HEK293 (cell line): ENCODE data around the gene DNMBP.

Experiments used
- CTCF ChIA-PET: fragments of 350-600 bp; formaldehyde crosslinking; extraction: SDS; loops from one replicate; lab custom pipeline; 2021; ENCODE audit warnings: antibody characterized with exemption; lab: Yijun Ruan, JAX
- POLR2A ChIA-PET: fragments of 300-600 bp; formaldehyde crosslinking; extraction: SDS; loops from one replicate; lab custom pipeline; 2020; ENCODE audit warnings: antibody characterized with exemption, inconsistent platforms; lab: Yijun Ruan, JAX
- H3K27ac ChIP-seq: fragments of 200-500 bp; sonication (Bioruptor generic); 2 replicates; pipeline ENCODE4 v1.5.1; 2014; ENCODE audit warnings: low read depth, low read length, control low read depth, inconsistent platforms; ENCODE audit errors: extremely low read depth
- H3K36me3 ChIP-seq, 2 experiments: fragments of 200-500 bp in 1 of 2; sonication (Bioruptor generic) in 1 of 2; 1 replicate in 1 of 2; 2 replicates in 1 of 2; pipeline ENCODE4 v1.5.1; 2014 to 2017; ENCODE audit warnings: inconsistent platforms in 2 of 2, low read length in 2 of 2; ENCODE audit not compliant: control insufficient read depth in 2 of 2, insufficient read depth in 1 of 2
- H3K4me1 ChIP-seq: fragments of 200-500 bp; sonication (Bioruptor generic); 2 replicates; pipeline ENCODE4 v1.5.1; 2014; ENCODE audit warnings: mild to moderate bottlenecking, low read length, inconsistent platforms; ENCODE audit not compliant: control insufficient read depth, insufficient read depth
- H3K4me3 ChIP-seq: 2 replicates; pipeline ENCODE4 v1.5.1; 2011; ENCODE audit warnings: low read depth, mild to moderate bottlenecking, control low read depth, low read length, moderate library complexity
- H3K9me3 ChIP-seq: fragments of 200-500 bp; sonication (Bioruptor generic); 2 replicates; pipeline ENCODE4 v1.5.1; 2014; ENCODE audit warnings: low read depth, low read length, inconsistent platforms; ENCODE audit not compliant: control insufficient read depth, insufficient read depth
- GFI1B ChIP-seq: fragments of 450-650 bp; formaldehyde crosslinking; IDR thresholded peaks from 2 replicates; pipeline ENCODE4 v1.5.1; 2016; ENCODE audit warnings: missing biosample characterization, missing genetic modification characterization
- GLI2 ChIP-seq: fragments of 450-650 bp; formaldehyde crosslinking; IDR thresholded peaks from 2 replicates; pipeline ENCODE4; 2017; ENCODE audit warnings: missing biosample characterization, missing genetic modification characterization, low read depth, borderline replicate concordance
- GLIS2 ChIP-seq: fragments of 450-650 bp; formaldehyde crosslinking; IDR thresholded peaks from 2 replicates; pipeline ENCODE4 v1.5.1; 2016; ENCODE audit warnings: missing biosample characterization, missing genetic modification characterization
- HIC1 ChIP-seq: fragments of 450-650 bp; formaldehyde crosslinking; IDR thresholded peaks from 2 replicates; pipeline ENCODE4 v1.5.1; 2016; ENCODE audit warnings: missing biosample characterization, missing genetic modification characterization
- HOXA7 ChIP-seq: sonication (generic); formaldehyde crosslinking; IDR thresholded peaks from 2 replicates; pipeline ENCODE4 v1.8.1; 2022; ENCODE audit warnings: missing genetic modification reagents, borderline replicate concordance
- IKZF3 ChIP-seq: fragments of 450-650 bp; IDR thresholded peaks from 2 replicates; pipeline ENCODE4 v1.5.0; 2018; ENCODE audit warnings: missing biosample characterization, mild to moderate bottlenecking, missing genetic modification characterization, moderate library complexity
- INSM2 ChIP-seq: fragments of 450-650 bp; formaldehyde crosslinking; IDR thresholded peaks from 2 replicates; pipeline ENCODE4 v1.5.1; 2016; ENCODE audit warnings: missing biosample characterization, missing genetic modification characterization
- SP2 ChIP-seq: fragments of 450-650 bp; formaldehyde crosslinking; IDR thresholded peaks from 2 replicates; pipeline ENCODE4 v1.5.1; 2016; ENCODE audit warnings: missing biosample characterization, missing genetic modification characterization
- ZBTB11 ChIP-seq: fragments of 450-650 bp; formaldehyde crosslinking; conservative IDR thresholded peaks from 2 replicates; pipeline ENCODE4 v1.5.1; 2016; ENCODE audit warnings: low read depth, missing biosample characterization, missing genetic modification characterization
- ZBTB17 ChIP-seq: fragments of 450-650 bp; formaldehyde crosslinking; IDR thresholded peaks from 2 replicates; pipeline ENCODE4 v1.5.1; 2016; ENCODE audit warnings: missing biosample characterization, missing genetic modification characterization
- ZBTB44 ChIP-seq: fragments of 450-650 bp; IDR thresholded peaks from 2 replicates; pipeline ENCODE4 v1.5.1; 2018; ENCODE audit warnings: missing biosample characterization, mild to moderate bottlenecking, missing genetic modification characterization
- ZNF10 ChIP-seq: fragments of 450-650 bp; formaldehyde crosslinking; IDR thresholded peaks from 2 replicates; pipeline ENCODE4 v1.5.1; 2017; ENCODE audit warnings: missing biosample characterization, missing genetic modification characterization
- ZNF121 ChIP-seq: fragments of 450-650 bp; formaldehyde crosslinking; IDR thresholded peaks from 2 replicates; pipeline ENCODE4 v1.5.1; 2016; ENCODE audit warnings: missing biosample characterization, missing genetic modification characterization
- ZNF223 ChIP-seq: fragments of 450-650 bp; formaldehyde crosslinking; IDR thresholded peaks from 2 replicates; pipeline ENCODE4 v1.5.1; 2016; ENCODE audit warnings: missing biosample characterization, missing genetic modification characterization
- ZNF266 ChIP-seq: fragments of 450-650 bp; formaldehyde crosslinking; IDR thresholded peaks from 2 replicates; pipeline ENCODE4 v1.5.1; 2016; ENCODE audit warnings: missing biosample characterization, missing genetic modification characterization, low read depth
- ZNF335 ChIP-seq: fragments of 450-650 bp; formaldehyde crosslinking; conservative IDR thresholded peaks from 2 replicates; pipeline ENCODE4 v1.5.1; 2016; ENCODE audit warnings: missing biosample characterization, missing genetic modification characterization
- ZNF341 ChIP-seq: fragments of 450-650 bp; formaldehyde crosslinking; IDR thresholded peaks from 2 replicates; pipeline ENCODE4; 2016; ENCODE audit warnings: low read depth, missing biosample characterization, missing genetic modification characterization
- ZNF792 ChIP-seq: fragments of 450-650 bp; formaldehyde crosslinking; IDR thresholded peaks from 2 replicates; pipeline ENCODE4 v1.5.1; 2016; ENCODE audit warnings: missing biosample characterization, missing genetic modification characterization
- ZNF830 ChIP-seq: fragments of 450-650 bp; IDR thresholded peaks from 2 replicates; pipeline ENCODE4 v1.5.0; 2018; ENCODE audit warnings: missing biosample characterization, missing genetic modification characterization, low read depth, mild to moderate bottlenecking, moderate library complexity
- ZNF843 ChIP-seq: fragments of 450-650 bp; formaldehyde crosslinking; IDR thresholded peaks from 2 replicates; pipeline ENCODE4 v1.5.1; 2016; ENCODE audit warnings: missing biosample characterization, missing genetic modification characterization
- ZSCAN30 ChIP-seq: fragments of 450-650 bp; IDR thresholded peaks from 2 replicates; pipeline ENCODE4 v1.5.1; 2018; ENCODE audit warnings: missing biosample characterization, mild to moderate bottlenecking, missing genetic modification characterization, moderate library complexity

Gene DNMBP

GRCh38 chr10:100019787-100020141 lies 10.0 kb upstream of the DNMBP start:
- TF ChIP-seq ZBTB17 (tag by site-specific recombination) (no peak), ZNF341 (tag by site-specific recombination) (peak; percentile 91)
- CTCF ChIA-PET = interaction anchor here (1.8 to 3.9 kb wide), 2 partner anchors 9 to 26 kb away, joined by 10 to 18 read pairs; partner anchors contain the start of gene DNMBP
- Histone ChIP-seq H3K4me1 (peaks cover 4% of the 10 kb centered on the region; the same call in 1 of the 2 replicates), H3K9me3 (no peaks in the 10 kb centered on the region), H3K36me3 (no peaks in the 10 kb centered on the region), H3K27ac (no peak overlapping the region), H3K4me3 (no peak overlapping the region)
- POLR2A ChIA-PET = no interaction called here

GRCh38 chr10:100014071-100014762 lies 4.5 kb upstream of the DNMBP start:
- TF ChIP-seq ZNF10 (tag by site-specific recombination) (no peak), ZNF121 (tag by site-specific recombination) (0 out of 2 replicates have a peak, but pooled peaks have one; percentile 20)
- no peaks in the 10 kb centered on the region for H3K9me3 ChIP-seq
- H3K4me3 ChIP-seq = no peak overlapping the region
- no peaks in the 10 kb centered on the region for H3K4me1 ChIP-seq
- H3K36me3 ChIP-seq = no peaks in the 10 kb centered on the region
- ChIA-PET POLR2A (no interaction called here), CTCF (no interaction called here)
- no peak overlapping the region for H3K27ac ChIP-seq

GRCh38 chr10:100013621-100014020 lies 3.9 kb upstream of the DNMBP start:
- H3K9me3 ChIP-seq = no peaks in the 10 kb centered on the region
- no peak overlapping the region for H3K27ac ChIP-seq
- H3K4me1 ChIP-seq = no peaks in the 10 kb centered on the region
- ChIA-PET POLR2A (no interaction called here), CTCF (interaction anchor here (0.8 kb wide), 1 partner anchor 168 kb away, joined by 3 read pairs; no protein-coding TSS in a partner anchor)
- H3K4me3 ChIP-seq = no peak overlapping the region
- no peaks in the 10 kb centered on the region for H3K36me3 ChIP-seq
- no peak for TF ChIP-seq INSM2 (tag by site-specific recombination)
- TF ChIP-seq ZSCAN30 (tag by site-specific recombination) = no peak
- no peak for TF ChIP-seq ZNF335 (tag by site-specific recombination)
- TF ChIP-seq ZNF266 (tag by site-specific recombination) = no peak
- TF ChIP-seq ZNF223 (tag by site-specific recombination) = no peak
- TF ChIP-seq IKZF3 (tag by site-specific recombination) = no peak
- TF ChIP-seq GFI1B (tag by site-specific recombination) = no peak
- no peak for TF ChIP-seq ZNF792
- TF ChIP-seq HIC1 = no peak
- no peak for TF ChIP-seq HOXA7 (CRISPR knock-in tag)
- no peak for TF ChIP-seq GLI2 (tag by site-specific recombination)
- TF ChIP-seq ZNF830 (tag by site-specific recombination) = no peak
- TF ChIP-seq ZBTB44 (tag by site-specific recombination) = no peak
- TF ChIP-seq ZBTB11 (tag by site-specific recombination) = no peak
- TF ChIP-seq ZNF843 (tag by site-specific recombination) = no peak
- no peak for TF ChIP-seq GLIS2 (tag by site-specific recombination)
- TF ChIP-seq SP2 = no peak
